Tibial nerve (tissue), 4 donors: ENCODE results near the gene MET. TPM values are rescaled to one million over a fixed set of nuclear protein-coding genes. Genes with fewer than 3 reads are reported as not detected.
A peak's percentile ranks its signal among the peaks of the same experiment; 100 is the strongest.

Source experiments
- DNase-seq, 2 donors: peaks; one replicate each; pipeline ENCODE4 v3.0.0-alpha.2; 2019; ENCODE audit warnings: low spot score in 2 of 2
- H3K27ac ChIP-seq, 4 donors: fragments of 200-600 bp; sonication (generic) in 3 of 4; one replicate each; pipeline ENCODE4 v1.5.1; 2017 to 2019; ENCODE audit warnings: mild to moderate bottlenecking in 1 of 4
- H3K27me3 ChIP-seq, 2 donors: fragments of 200-600 bp; sonication (generic) in 1 of 2; one replicate each; pipeline versions ENCODE4 v1.5.1 to v1.6.0; 2017 to 2019
- H3K36me3 ChIP-seq, 3 donors: fragments of 200-600 bp; sonication (generic); one replicate each; pipeline ENCODE4 v1.5.1; 2018 to 2019
- H3K4me1 ChIP-seq, 4 donors: fragments of 200-600 bp; sonication (generic) in 3 of 4; one replicate each; pipeline ENCODE4 v1.5.1; 2017 to 2019
- H3K4me3 ChIP-seq, 4 donors: fragments of 200-600 bp; sonication (generic) in 3 of 4; one replicate each; pipeline ENCODE4 v1.5.1; 2017 to 2019; ENCODE audit warnings: mild to moderate bottlenecking in 1 of 4, moderate library complexity in 1 of 4
- H3K9me3 ChIP-seq, 4 donors: fragments of 200-600 bp; sonication (generic) in 3 of 4; one replicate each; pipeline ENCODE4 v1.5.1; 2017 to 2019
- CTCF ChIP-seq, 5 experiments: fragments of 200-600 bp in 3 of 5; fragments of 450-650 bp in 2 of 5; sonication (generic) in 3 of 5; IDR thresholded peaks; one replicate each; pipeline ENCODE4 v1.5.1; 2016 to 2019; ENCODE audit warnings: antibody characterized with exemption in 5 of 5, mild to moderate bottlenecking in 3 of 5, moderate library complexity in 2 of 5
- EP300 ChIP-seq, 2 donors: sonication (generic); formaldehyde crosslinking; IDR thresholded peaks; one replicate each; pipeline ENCODE4 v1.6.1; 2017; ENCODE audit warnings: antibody characterized with exemption in 2 of 2, mild to moderate bottlenecking in 1 of 2
- POLR2A ChIP-seq, 2 donors: fragments of 450-650 bp; IDR thresholded peaks; one replicate each; pipeline ENCODE4 v1.6.1; 2017; ENCODE audit warnings: antibody characterized with exemption in 2 of 2, mild to moderate bottlenecking in 2 of 2, moderate library complexity in 2 of 2
- WGBS, 2 donors: methylation state at CpG; one replicate each; pipeline ENCODE4 v1.1.5; 2018; 5-methylcytosine and 5-hydroxymethylcytosine counted together
- total RNA-seq, 4 donors: library from RNA; depleted of rRNA; stranded (reverse); fragments of >200 nt; gene quantifications; one replicate each; pipeline ENCODE4 v1.1.0, GENCODE V29; 2016

Gene MET
- total RNA-seq, 4 donors from 2014 or later: 22.6 to 49.8 (median 37.1) TPM

- no peak for DNase-seq
- 22 to 26% methylated on average over 7 of the region's 7 CpGs for WGBS, 2 donors
- peak in 1 of 2 donors; percentile 47 for TF ChIP-seq EP300 (IDR thresholded peaks at IDR 0.05)
- TF ChIP-seq POLR2A (IDR thresholded peaks at IDR 0.05): no peak
Measured at GRCh38 chr7:116687801-116688201, 15.8 kb downstream of the MET start.

GRCh38 chr7:116689790-116690259, 17.8 kb downstream of the MET start:
- no peaks in the 10 kb centered on the region for H3K9me3 ChIP-seq
- WGBS, 2 donors: 71 to 79% methylated on average over 4 of the region's 4 CpGs
- peaks cover 0 to 6% (median 0%) of the 10 kb centered on the region in 3 donors for H3K36me3 ChIP-seq
- peaks cover 0 to 65% (median 16%) of the 10 kb centered on the region in 4 donors for H3K4me1 ChIP-seq
- DNase-seq: no peak
- no peaks in the 10 kb centered on the region for H3K27me3 ChIP-seq
- H3K4me3 ChIP-seq: no peak overlapping the region
- H3K27ac ChIP-seq: peak overlapping the region in 1 of 4 donors; percentile 22
- TF ChIP-seq CTCF (IDR thresholded peaks at IDR 0.05) (no peak), EP300 (IDR thresholded peaks at IDR 0.05) (no peak), POLR2A (IDR thresholded peaks at IDR 0.05) (no peak)

More at GRCh38 chr7:116687801-116688201, 15.8 kb downstream of the MET start:
- Histone ChIP-seq H3K9me3 (no peaks in the 10 kb centered on the region), H3K4me1 (peaks cover 0 to 56% (median 16%) of the 10 kb centered on the region in 4 donors), H3K36me3 (peaks cover 0 to 6% (median 0%) of the 10 kb centered on the region in 3 donors), H3K4me3 (no peak overlapping the region), H3K27ac (peak overlapping the region in 2 of 4 donors; percentile 58 to 83), H3K27me3 (no peaks in the 10 kb centered on the region)

GRCh38 chr7:116691664-116692063, 19.7 kb downstream of the MET start:
- 34 to 38% methylated on average over 3 of the region's 3 CpGs for WGBS, 2 donors
- peak overlapping the region in 2 of 4 donors; percentile 38 to 68 for H3K27ac ChIP-seq

GRCh38 chr7:116692401-116693308, 20.7 kb downstream of the MET start:
- Histone ChIP-seq H3K9me3 (no peaks in the 10 kb centered on the region), H3K4me1 (peaks cover 0 to 62% (median 17%) of the 10 kb centered on the region in 4 donors), H3K27me3 (no peaks in the 10 kb centered on the region), H3K36me3 (peaks cover 0 to 6% (median 0%) of the 10 kb centered on the region in 3 donors), H3K27ac (peak overlapping the region in 2 of 4 donors; percentile 38 to 68), H3K4me3 (no peak overlapping the region)
- DNase-seq: no peak
- WGBS, 2 donors: 83 to 84% methylated on average over 5 of the region's 5 CpGs
- TF ChIP-seq CTCF (IDR thresholded peaks at IDR 0.05): no peak
- no peak for TF ChIP-seq EP300 (IDR thresholded peaks at IDR 0.05)
- TF ChIP-seq POLR2A (IDR thresholded peaks at IDR 0.05): no peak

More at GRCh38 chr7:116691664-116692063, 19.7 kb downstream of the MET start:
- H3K36me3 ChIP-seq: peaks cover 0 to 6% (median 0%) of the 10 kb centered on the region in 3 donors
- no peaks in the 10 kb centered on the region for H3K9me3 ChIP-seq
- H3K4me1 ChIP-seq: peaks cover 0 to 63% (median 16%) of the 10 kb centered on the region in 4 donors
- TF ChIP-seq CTCF (IDR thresholded peaks at IDR 0.05) (no peak), EP300 (IDR thresholded peaks at IDR 0.05) (peak in 1 of 2 donors; percentile 59), POLR2A (IDR thresholded peaks at IDR 0.05) (no peak)
- H3K27me3 ChIP-seq: no peaks in the 10 kb centered on the region
- peak in 1 of 2 donors; percentile 36 for DNase-seq
- no peak overlapping the region for H3K4me3 ChIP-seq

GRCh38 chr7:116696707-116697106, 24.7 kb downstream of the MET start:
- no peak overlapping the region for H3K4me3 ChIP-seq
- H3K4me1 ChIP-seq: peaks cover 0 to 48% (median 10%) of the 10 kb centered on the region in 4 donors
- peaks cover 0 to 6% (median 0%) of the 10 kb centered on the region in 3 donors for H3K36me3 ChIP-seq
- DNase-seq: no peak
- TF ChIP-seq EP300 (IDR thresholded peaks at IDR 0.05) (no peak), POLR2A (IDR thresholded peaks at IDR 0.05) (no peak), CTCF (IDR thresholded peaks at IDR 0.05) (no peak)
- no peaks in the 10 kb centered on the region for H3K27me3 ChIP-seq
- H3K27ac ChIP-seq: no peak overlapping the region
- no peaks in the 10 kb centered on the region for H3K9me3 ChIP-seq
- 84% methylated on average over 5 of the region's 5 CpGs for WGBS, 2 donors
